Liver (tissue), 3 donors: ENCODE data around the gene ALG5.

Experiments
- ATF3 ChIP-seq: IDR thresholded peaks from 2 replicates; pipeline ENCODE4 v1.6.1; 2016; ENCODE audit warnings: antibody characterized with exemption
- CTCF ChIP-seq: fragments of 150-350 bp; IDR thresholded peaks from 2 replicates; pipeline ENCODE4 v1.5.1; 2017; ENCODE audit warnings: improper control_type of control experiment, low read depth, low read length; ENCODE audit not compliant: missing input control
- EGR1 ChIP-seq, 2 donors: IDR thresholded peaks; 2 replicates each; pipeline ENCODE4 v1.6.1; 2016 to 2018; ENCODE audit warnings: antibody characterized with exemption in 2 of 2, low read depth in 2 of 2
- GABPA ChIP-seq, 2 donors: IDR thresholded peaks in 1 of 2; conservative IDR thresholded peaks in 1 of 2; 2 replicates each; pipeline ENCODE4 v1.6.1; 2016; ENCODE audit warnings: antibody characterized with exemption in 2 of 2, mild to moderate bottlenecking in 1 of 2, moderate library complexity in 1 of 2
- JUND ChIP-seq, 2 donors: IDR thresholded peaks; 2 replicates each; pipeline ENCODE4 v1.6.1; 2016; ENCODE audit warnings: antibody characterized with exemption in 2 of 2
- MAX ChIP-seq: IDR thresholded peaks from 2 replicates; pipeline ENCODE4 v1.6.1; 2016; ENCODE audit warnings: antibody characterized with exemption
- NR2F2 ChIP-seq: IDR thresholded peaks from 2 replicates; pipeline ENCODE4 v1.6.1; 2016; ENCODE audit warnings: antibody characterized with exemption
- RAD21 ChIP-seq, 2 donors: IDR thresholded peaks; 2 replicates each; pipeline ENCODE4 v1.6.1; 2016; ENCODE audit warnings: antibody characterized with exemption in 2 of 2, mild to moderate bottlenecking in 2 of 2
- RXRA ChIP-seq, 2 donors: IDR thresholded peaks; 2 replicates each; pipeline ENCODE4 v1.6.1; 2017 to 2018; ENCODE audit warnings: antibody characterized with exemption in 2 of 2, mild to moderate bottlenecking in 1 of 2
- SP1 ChIP-seq: IDR thresholded peaks from 2 replicates; pipeline ENCODE4 v1.6.1; 2018; ENCODE audit warnings: antibody characterized with exemption, mild to moderate bottlenecking
- TAF1 ChIP-seq: conservative IDR thresholded peaks from 2 replicates; pipeline ENCODE4 v1.6.1; 2016; ENCODE audit warnings: antibody characterized with exemption, mild to moderate bottlenecking
- TF ChIP-seq, protein P1 (sequence below): IDR thresholded peaks from 2 replicates; pipeline ENCODE4 v1.6.1; 2016; ENCODE audit warnings: antibody characterized with exemption
- TF ChIP-seq, protein P2 (sequence below): IDR thresholded peaks from 2 replicates; pipeline ENCODE4 v1.6.1; 2016; ENCODE audit warnings: antibody characterized with exemption, mild to moderate bottlenecking
- donor health status: healthy.
- donor health status: healthy.

DNA sequence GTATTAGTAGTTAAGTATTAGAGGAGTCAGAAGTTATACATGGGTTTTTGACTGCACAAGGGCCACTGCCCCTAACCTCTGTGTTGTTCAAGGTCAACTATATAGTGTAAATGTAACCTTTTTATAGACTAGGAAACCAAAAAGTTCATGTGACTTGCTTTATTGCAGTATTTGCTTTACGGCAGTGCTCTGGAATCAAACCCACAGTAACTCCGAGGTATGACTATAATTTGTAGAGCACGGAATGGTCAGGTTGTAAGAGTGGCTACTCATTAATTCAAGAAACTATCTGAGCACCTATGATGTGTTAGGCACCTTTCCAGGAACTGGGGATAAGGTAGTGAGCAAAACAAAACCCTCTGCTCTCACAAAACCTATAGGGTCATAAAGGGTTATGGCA, 38.1 kb upstream of the ALG5 start:
- TF ChIP-seq CTCF (no peak), GABPA (IDR thresholded peaks at IDR 0.05 in 1 of 2, conservative IDR thresholded peaks at IDR 0.05 in 1 of 2) (no peak), EGR1 (IDR thresholded peaks at IDR 0.05; ENCODE audit: low read depth in 2 of 2) (no peak), RAD21 (IDR thresholded peaks at IDR 0.05) (no peak), MAX (no peak), TAF1 (no peak), ATF3 (no peak), JUND (IDR thresholded peaks at IDR 0.05) (no peak), NR2F2 (no peak), RXRA (IDR thresholded peaks at IDR 0.05) (no peak), SP1 (no peak)
- TF ChIP-seq, protein P1, sequence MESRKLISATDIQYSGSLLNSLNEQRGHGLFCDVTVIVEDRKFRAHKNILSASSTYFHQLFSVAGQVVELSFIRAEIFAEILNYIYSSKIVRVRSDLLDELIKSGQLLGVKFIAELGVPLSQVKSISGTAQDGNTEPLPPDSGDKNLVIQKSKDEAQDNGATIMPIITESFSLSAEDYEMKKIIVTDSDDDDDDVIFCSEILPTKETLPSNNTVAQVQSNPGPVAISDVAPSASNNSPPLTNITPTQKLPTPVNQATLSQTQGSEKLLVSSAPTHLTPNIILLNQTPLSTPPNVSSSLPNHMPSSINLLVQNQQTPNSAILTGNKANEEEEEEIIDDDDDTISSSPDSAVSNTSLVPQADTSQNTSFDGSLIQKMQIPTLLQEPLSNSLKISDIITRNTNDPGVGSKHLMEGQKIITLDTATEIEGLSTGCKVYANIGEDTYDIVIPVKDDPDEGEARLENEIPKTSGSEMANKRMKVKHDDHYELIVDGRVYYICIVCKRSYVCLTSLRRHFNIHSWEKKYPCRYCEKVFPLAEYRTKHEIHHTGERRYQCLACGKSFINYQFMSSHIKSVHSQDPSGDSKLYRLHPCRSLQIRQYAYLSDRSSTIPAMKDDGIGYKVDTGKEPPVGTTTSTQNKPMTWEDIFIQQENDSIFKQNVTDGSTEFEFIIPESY = no peak
- TF ChIP-seq, protein P2, sequence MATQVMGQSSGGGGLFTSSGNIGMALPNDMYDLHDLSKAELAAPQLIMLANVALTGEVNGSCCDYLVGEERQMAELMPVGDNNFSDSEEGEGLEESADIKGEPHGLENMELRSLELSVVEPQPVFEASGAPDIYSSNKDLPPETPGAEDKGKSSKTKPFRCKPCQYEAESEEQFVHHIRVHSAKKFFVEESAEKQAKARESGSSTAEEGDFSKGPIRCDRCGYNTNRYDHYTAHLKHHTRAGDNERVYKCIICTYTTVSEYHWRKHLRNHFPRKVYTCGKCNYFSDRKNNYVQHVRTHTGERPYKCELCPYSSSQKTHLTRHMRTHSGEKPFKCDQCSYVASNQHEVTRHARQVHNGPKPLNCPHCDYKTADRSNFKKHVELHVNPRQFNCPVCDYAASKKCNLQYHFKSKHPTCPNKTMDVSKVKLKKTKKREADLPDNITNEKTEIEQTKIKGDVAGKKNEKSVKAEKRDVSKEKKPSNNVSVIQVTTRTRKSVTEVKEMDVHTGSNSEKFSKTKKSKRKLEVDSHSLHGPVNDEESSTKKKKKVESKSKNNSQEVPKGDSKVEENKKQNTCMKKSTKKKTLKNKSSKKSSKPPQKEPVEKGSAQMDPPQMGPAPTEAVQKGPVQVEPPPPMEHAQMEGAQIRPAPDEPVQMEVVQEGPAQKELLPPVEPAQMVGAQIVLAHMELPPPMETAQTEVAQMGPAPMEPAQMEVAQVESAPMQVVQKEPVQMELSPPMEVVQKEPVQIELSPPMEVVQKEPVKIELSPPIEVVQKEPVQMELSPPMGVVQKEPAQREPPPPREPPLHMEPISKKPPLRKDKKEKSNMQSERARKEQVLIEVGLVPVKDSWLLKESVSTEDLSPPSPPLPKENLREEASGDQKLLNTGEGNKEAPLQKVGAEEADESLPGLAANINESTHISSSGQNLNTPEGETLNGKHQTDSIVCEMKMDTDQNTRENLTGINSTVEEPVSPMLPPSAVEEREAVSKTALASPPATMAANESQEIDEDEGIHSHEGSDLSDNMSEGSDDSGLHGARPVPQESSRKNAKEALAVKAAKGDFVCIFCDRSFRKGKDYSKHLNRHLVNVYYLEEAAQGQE = no peak
